ENCODE measurements around the gene C6orf132. TPM values are rescaled to one million over a fixed set of nuclear protein-coding genes. Genes with fewer than 3 reads are reported as not detected.

The C6orf132 gene
- total and polyA plus RNA-seq, 9 of the 15 experiments (the other 6 are each of a cell fraction or from before 2014, with no cell fraction given), result 0.06 to 0.35 (median 0.14) TPM

DNA sequence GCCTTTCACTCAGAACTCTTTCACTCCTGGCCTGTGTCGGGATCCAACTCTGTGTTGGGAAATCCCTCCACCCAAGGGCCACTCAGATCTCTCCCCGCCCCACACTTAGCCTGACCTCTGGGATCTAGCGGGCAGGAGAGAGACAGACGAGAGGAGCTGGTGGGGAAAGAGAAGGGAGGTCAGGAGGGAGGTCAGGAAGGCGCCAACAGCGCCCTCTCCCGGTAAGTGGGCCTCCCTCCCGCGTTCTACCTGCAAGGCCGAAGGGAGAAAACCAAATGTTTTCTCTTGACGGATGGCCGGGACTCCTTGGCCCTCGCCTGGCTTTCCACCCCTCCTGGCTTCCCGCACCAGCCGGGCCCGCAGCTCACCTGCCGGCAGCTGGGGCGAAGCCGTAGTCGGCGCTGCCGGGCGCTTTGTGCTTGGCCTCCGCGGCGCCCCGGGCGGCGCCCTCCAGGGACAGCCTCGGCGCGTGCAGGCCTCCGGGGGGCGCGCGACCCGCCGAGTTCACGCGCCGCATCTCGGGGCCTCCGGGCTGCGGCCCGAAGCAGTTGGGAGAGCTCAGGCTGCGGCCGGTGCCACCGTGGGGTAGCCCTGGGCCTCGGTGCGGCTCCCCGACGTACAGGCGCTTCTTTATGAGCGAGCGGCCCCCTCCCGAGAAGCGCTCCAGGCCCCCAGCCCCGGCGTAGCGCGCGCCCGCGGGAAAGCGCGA, 38.2 kb downstream of the C6orf132 start (continued):
- TF ChIP-seq, protein P1, sequence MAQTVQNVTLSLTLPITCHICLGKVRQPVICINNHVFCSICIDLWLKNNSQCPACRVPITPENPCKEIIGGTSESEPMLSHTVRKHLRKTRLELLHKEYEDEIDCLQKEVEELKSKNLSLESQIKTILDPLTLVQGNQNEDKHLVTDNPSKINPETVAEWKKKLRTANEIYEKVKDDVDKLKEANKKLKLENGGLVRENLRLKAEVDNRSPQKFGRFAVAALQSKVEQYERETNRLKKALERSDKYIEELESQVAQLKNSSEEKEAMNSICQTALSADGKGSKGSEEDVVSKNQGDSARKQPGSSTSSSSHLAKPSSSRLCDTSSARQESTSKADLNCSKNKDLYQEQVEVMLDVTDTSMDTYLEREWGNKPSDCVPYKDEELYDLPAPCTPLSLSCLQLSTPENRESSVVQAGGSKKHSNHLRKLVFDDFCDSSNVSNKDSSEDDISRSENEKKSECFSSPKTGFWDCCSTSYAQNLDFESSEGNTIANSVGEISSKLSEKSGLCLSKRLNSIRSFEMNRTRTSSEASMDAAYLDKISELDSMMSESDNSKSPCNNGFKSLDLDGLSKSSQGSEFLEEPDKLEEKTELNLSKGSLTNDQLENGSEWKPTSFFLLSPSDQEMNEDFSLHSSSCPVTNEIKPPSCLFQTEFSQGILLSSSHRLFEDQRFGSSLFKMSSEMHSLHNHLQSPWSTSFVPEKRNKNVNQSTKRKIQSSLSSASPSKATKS (CRISPR knock-in tag; IDR thresholded peaks at IDR 0.05), result no peak
- TF ChIP-seq SETDB1 (IDR thresholded peaks at IDR 0.05; ENCODE audit: low read length) (no peak), ZNF140 (CRISPR knock-in tag; IDR thresholded peaks at IDR 0.05) (no peak), ZNF766 (CRISPR knock-in tag; conservative IDR thresholded peaks at IDR 0.05) (peak; percentile 85), SP1 (CRISPR knock-in tag; IDR thresholded peaks at IDR 0.05) (no peak), ZNF282 (CRISPR knock-in tag; IDR thresholded peaks at IDR 0.05) (0 out of 2 replicates have a peak, but pooled peaks have one; percentile 90), NR2F6 (CRISPR knock-in tag; IDR thresholded peaks at IDR 0.05) (peak; percentile 89; the same call in 1 of the 2 replicates), KDM5B (IDR thresholded peaks at IDR 0.05; ENCODE audit: insufficient replicate concordance, low read depth, low read length) (peak; percentile 86), TRIM24 (IDR thresholded peaks at IDR 0.05) (0 out of 4 replicates have a peak, but pooled peaks of 1 of the 2 experiments have one; percentile 30), MECOM (CRISPR knock-in tag; IDR thresholded peaks at IDR 0.05) (peak; percentile 29; the same call in 1 of the 2 replicates), HSF4 (CRISPR knock-in tag; IDR thresholded peaks at IDR 0.05; ENCODE audit: borderline replicate concordance) (0 out of 2 replicates have a peak, but pooled peaks have one; percentile 16), ZNF583 (CRISPR knock-in tag; IDR thresholded peaks at IDR 0.05) (no peak), HNRNPL (IDR thresholded peaks at IDR 0.05; ENCODE audit: low read depth, low read length) (0 out of 2 replicates have a peak, but pooled peaks have one; percentile 26), GTF2E2 (tag; IDR thresholded peaks at IDR 0.05) (peak; percentile 79; the same call in 1 of the 2 replicates)
- TF ChIP-seq, protein P2, sequence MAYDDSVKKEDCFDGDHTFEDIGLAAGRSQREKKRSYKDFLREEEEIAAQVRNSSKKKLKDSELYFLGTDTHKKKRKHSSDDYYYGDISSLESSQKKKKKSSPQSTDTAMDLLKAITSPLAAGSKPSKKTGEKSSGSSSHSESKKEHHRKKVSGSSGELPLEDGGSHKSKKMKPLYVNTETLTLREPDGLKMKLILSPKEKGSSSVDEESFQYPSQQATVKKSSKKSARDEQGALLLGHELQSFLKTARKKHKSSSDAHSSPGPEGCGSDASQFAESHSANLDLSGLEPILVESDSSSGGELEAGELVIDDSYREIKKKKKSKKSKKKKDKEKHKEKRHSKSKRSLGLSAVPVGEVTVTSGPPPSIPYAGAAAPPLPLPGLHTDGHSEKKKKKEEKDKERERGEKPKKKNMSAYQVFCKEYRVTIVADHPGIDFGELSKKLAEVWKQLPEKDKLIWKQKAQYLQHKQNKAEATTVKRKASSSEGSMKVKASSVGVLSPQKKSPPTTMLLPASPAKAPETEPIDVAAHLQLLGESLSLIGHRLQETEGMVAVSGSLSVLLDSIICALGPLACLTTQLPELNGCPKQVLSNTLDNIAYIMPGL (CRISPR knock-in tag; IDR thresholded peaks at IDR 0.05), result peak; percentile 98
- TF ChIP-seq, protein P3, sequence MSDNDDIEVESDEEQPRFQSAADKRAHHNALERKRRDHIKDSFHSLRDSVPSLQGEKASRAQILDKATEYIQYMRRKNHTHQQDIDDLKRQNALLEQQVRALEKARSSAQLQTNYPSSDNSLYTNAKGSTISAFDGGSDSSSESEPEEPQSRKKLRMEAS (CRISPR knock-in tag; IDR thresholded peaks at IDR 0.05), result peak; percentile 85
- TF ChIP-seq, protein P4, sequence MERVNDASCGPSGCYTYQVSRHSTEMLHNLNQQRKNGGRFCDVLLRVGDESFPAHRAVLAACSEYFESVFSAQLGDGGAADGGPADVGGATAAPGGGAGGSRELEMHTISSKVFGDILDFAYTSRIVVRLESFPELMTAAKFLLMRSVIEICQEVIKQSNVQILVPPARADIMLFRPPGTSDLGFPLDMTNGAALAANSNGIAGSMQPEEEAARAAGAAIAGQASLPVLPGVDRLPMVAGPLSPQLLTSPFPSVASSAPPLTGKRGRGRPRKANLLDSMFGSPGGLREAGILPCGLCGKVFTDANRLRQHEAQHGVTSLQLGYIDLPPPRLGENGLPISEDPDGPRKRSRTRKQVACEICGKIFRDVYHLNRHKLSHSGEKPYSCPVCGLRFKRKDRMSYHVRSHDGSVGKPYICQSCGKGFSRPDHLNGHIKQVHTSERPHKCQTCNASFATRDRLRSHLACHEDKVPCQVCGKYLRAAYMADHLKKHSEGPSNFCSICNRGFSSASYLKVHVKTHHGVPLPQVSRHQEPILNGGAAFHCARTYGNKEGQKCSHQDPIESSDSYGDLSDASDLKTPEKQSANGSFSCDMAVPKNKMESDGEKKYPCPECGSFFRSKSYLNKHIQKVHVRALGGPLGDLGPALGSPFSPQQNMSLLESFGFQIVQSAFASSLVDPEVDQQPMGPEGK (CRISPR knock-in tag; IDR thresholded peaks at IDR 0.05; ENCODE audit: borderline replicate concordance), result 0 out of 2 replicates have a peak, but pooled peaks have one; percentile 57
- TF ChIP-seq, protein P5, sequence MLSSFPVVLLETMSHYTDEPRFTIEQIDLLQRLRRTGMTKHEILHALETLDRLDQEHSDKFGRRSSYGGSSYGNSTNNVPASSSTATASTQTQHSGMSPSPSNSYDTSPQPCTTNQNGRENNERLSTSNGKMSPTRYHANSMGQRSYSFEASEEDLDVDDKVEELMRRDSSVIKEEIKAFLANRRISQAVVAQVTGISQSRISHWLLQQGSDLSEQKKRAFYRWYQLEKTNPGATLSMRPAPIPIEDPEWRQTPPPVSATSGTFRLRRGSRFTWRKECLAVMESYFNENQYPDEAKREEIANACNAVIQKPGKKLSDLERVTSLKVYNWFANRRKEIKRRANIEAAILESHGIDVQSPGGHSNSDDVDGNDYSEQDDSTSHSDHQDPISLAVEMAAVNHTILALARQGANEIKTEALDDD (IDR thresholded peaks at IDR 0.05), result no peak
- TF ChIP-seq, protein P6, sequence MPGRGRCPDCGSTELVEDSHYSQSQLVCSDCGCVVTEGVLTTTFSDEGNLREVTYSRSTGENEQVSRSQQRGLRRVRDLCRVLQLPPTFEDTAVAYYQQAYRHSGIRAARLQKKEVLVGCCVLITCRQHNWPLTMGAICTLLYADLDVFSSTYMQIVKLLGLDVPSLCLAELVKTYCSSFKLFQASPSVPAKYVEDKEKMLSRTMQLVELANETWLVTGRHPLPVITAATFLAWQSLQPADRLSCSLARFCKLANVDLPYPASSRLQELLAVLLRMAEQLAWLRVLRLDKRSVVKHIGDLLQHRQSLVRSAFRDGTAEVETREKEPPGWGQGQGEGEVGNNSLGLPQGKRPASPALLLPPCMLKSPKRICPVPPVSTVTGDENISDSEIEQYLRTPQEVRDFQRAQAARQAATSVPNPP (IDR thresholded peaks at IDR 0.05; ENCODE audit: borderline replicate concordance, insufficient read depth, insufficient read length), result no peak

Measured in K562 (cell line).